Adrenal gland (tissue), 5 donors: Measurements from ENCODE around the gene CLCN5.

Source experiments
- POLR2A ChIP-seq, 2 donors: fragments of 450-650 bp; IDR thresholded peaks; one replicate each; pipeline ENCODE4 v1.6.1; 2017; ENCODE audit warnings: antibody characterized with exemption in 2 of 2, mild to moderate bottlenecking in 2 of 2, moderate library complexity in 1 of 2
- TF ChIP-seq, protein P1 (sequence below), 6 experiments: fragments of 450-650 bp in 4 of 6; fragments of 200-600 bp in 2 of 6; sonication (generic) in 1 of 6; IDR thresholded peaks; 1 replicate in 5 of 6; 2 replicates in 1 of 6; pipeline versions ENCODE4 v1.5.1 to v1.8.0; 2016 to 2021; ENCODE audit warnings: antibody characterized with exemption in 6 of 6, mild to moderate bottlenecking in 2 of 6, moderate library complexity in 1 of 6
- donor health status: DM: no; HTN: no; CAD: no.

- TF ChIP-seq, protein P1, sequence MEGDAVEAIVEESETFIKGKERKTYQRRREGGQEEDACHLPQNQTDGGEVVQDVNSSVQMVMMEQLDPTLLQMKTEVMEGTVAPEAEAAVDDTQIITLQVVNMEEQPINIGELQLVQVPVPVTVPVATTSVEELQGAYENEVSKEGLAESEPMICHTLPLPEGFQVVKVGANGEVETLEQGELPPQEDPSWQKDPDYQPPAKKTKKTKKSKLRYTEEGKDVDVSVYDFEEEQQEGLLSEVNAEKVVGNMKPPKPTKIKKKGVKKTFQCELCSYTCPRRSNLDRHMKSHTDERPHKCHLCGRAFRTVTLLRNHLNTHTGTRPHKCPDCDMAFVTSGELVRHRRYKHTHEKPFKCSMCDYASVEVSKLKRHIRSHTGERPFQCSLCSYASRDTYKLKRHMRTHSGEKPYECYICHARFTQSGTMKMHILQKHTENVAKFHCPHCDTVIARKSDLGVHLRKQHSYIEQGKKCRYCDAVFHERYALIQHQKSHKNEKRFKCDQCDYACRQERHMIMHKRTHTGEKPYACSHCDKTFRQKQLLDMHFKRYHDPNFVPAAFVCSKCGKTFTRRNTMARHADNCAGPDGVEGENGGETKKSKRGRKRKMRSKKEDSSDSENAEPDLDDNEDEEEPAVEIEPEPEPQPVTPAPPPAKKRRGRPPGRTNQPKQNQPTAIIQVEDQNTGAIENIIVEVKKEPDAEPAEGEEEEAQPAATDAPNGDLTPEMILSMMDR (IDR thresholded peaks at IDR 0.05): no peak
- no peak for TF ChIP-seq POLR2A (IDR thresholded peaks at IDR 0.05)
Observed at GRCh38 chrX:49995107-49995731, 72.8 kb downstream of the CLCN5 start.
